Common myeloid progenitor, CD34-positive (primary cell): ENCODE measurements around the gene GSG1L.

Experiments used
- CTCF ChIA-PET: fragments of 350-600 bp; sonication (Branson Sonifier 250); formaldehyde crosslinking; loops from one replicate; lab custom pipeline; 2021; ENCODE audit warnings: antibody characterized with exemption; lab: Charles Lee
- POLR2A ChIA-PET: fragments of 350-600 bp; sonication (Branson Sonifier 250); formaldehyde crosslinking; loops from one replicate; lab custom pipeline; 2021; ENCODE audit warnings: antibody characterized with exemption; lab: Charles Lee
- DNase-seq, 3 donors: peaks; one replicate each; pipeline versions ENCODE4 v3.0.0 to v3.0.0-alpha.2; 2013
- H3K27ac ChIP-seq, 2 experiments: 1 replicate in 1 of 2; 2 replicates in 1 of 2; pipeline ENCODE4 v1.7.0; 2013; ENCODE audit warnings: inconsistent platforms in 2 of 2, low read length in 2 of 2, mild to moderate bottlenecking in 2 of 2, low read depth in 1 of 2, moderate library complexity in 1 of 2; ENCODE audit not compliant: severe bottlenecking in 2 of 2, insufficient read depth in 1 of 2, poor library complexity in 1 of 2
- H3K27me3 ChIP-seq, 5 experiments: replicated peaks in 2 of 5; 1 replicate in 3 of 5; 2 replicates in 2 of 5; pipeline versions ENCODE4 v1.6.1 to v1.7.0; 2013; ENCODE audit warnings: low read length in 4 of 5, mild to moderate bottlenecking in 2 of 5, moderate library complexity in 2 of 5, inconsistent platforms in 1 of 5; ENCODE audit not compliant: insufficient read depth in 5 of 5, control insufficient read depth in 4 of 5
- H3K36me3 ChIP-seq, 4 experiments: 1 replicate in 2 of 4; 2 replicates in 2 of 4; pipeline versions ENCODE4 v1.6.1 to v1.7.0; 2013; ENCODE audit warnings: low read length in 3 of 4, control low read depth in 1 of 4, mild to moderate bottlenecking in 1 of 4; ENCODE audit not compliant: control insufficient read depth in 4 of 4, insufficient read depth in 4 of 4
- H3K4me1 ChIP-seq, 4 experiments: 1 replicate in 3 of 4; 2 replicates in 1 of 4; pipeline versions ENCODE4 v1.6.1 to v1.7.1; 2013; ENCODE audit warnings: low read length in 3 of 4, mild to moderate bottlenecking in 3 of 4, control low read depth in 1 of 4, inconsistent platforms in 1 of 4, moderate library complexity in 1 of 4; ENCODE audit not compliant: control insufficient read depth in 4 of 4, insufficient read depth in 4 of 4; ENCODE audit errors: control extremely low read depth in 1 of 4
- H3K4me3 ChIP-seq, 7 experiments: 1 replicate in 4 of 7; 2 replicates in 3 of 7; pipeline versions ENCODE4 v1.5.1 to v1.7.0; 2013; ENCODE audit warnings: mild to moderate bottlenecking in 7 of 7, low read length in 6 of 7, moderate library complexity in 6 of 7, inconsistent platforms in 2 of 7, low read depth in 2 of 7, control low read depth in 1 of 7; ENCODE audit not compliant: insufficient read depth in 4 of 7, control insufficient read depth in 1 of 7; ENCODE audit errors: extremely low read depth in 1 of 7
- H3K9me3 ChIP-seq, 5 experiments: 1 replicate in 4 of 5; 2 replicates in 1 of 5; pipeline versions ENCODE4 v1.6.1 to v1.7.1; 2013; ENCODE audit warnings: low read length in 4 of 5, mild to moderate bottlenecking in 2 of 5, inconsistent platforms in 1 of 5, low read depth in 1 of 5, moderate library complexity in 1 of 5; ENCODE audit not compliant: control insufficient read depth in 4 of 5, insufficient read depth in 2 of 5; ENCODE audit errors: control extremely low read depth in 1 of 5
- WGBS: methylation state at CpG from one replicate; pipeline ENCODE4 v1.1.5; 2013; ENCODE audit not compliant: insufficient coverage; 5-methylcytosine and 5-hydroxymethylcytosine counted together

GSG1L gene

GRCh38 chr16:27764427-27764826 lies 299.1 kb downstream of the GSG1L start:
- H3K27ac ChIP-seq = no peak overlapping the region
- POLR2A ChIA-PET = no interaction called here
- H3K27me3 ChIP-seq = no peaks in the 10 kb centered on the region
- CTCF ChIA-PET = no interaction called here
- peaks cover 3 to 19% (median 11%) of the 10 kb centered on the region in 4 experiments for H3K4me1 ChIP-seq
- WGBS = 100% methylated on average over 3 of the region's 3 CpGs
- DNase-seq = no peak
- peaks cover 0 to 39% (median 29%) of the 10 kb centered on the region in 4 experiments for H3K36me3 ChIP-seq
- H3K9me3 ChIP-seq = peaks cover 3 to 10% (median 5%) of the 10 kb centered on the region in 5 experiments
- H3K4me3 ChIP-seq = no peak overlapping the region

- Histone ChIP-seq H3K36me3 (peaks cover 0 to 39% (median 23%) of the 10 kb centered on the region in 4 experiments), H3K4me3 (no peak overlapping the region), H3K27me3 (no peaks in the 10 kb centered on the region), H3K27ac (no peak overlapping the region), H3K4me1 (peaks cover 3 to 24% (median 13%) of the 10 kb centered on the region in 4 experiments), H3K9me3 (peaks cover 3 to 10% (median 5%) of the 10 kb centered on the region in 5 experiments)
- 100% methylated on average over 1 of the region's 3 CpGs for WGBS
- CTCF ChIA-PET = no interaction called here
- DNase-seq = no peak
- POLR2A ChIA-PET = no interaction called here
Measured at GRCh38 chr16:27762441-27762840, 301.1 kb downstream of the GSG1L start.

GRCh38 chr16:27761816-27762215 lies 301.7 kb downstream of the GSG1L start:
- Histone ChIP-seq H3K4me1 (peaks cover 3 to 24% (median 13%) of the 10 kb centered on the region in 4 experiments), H3K9me3 (peaks cover 3 to 10% (median 5%) of the 10 kb centered on the region in 5 experiments), H3K4me3 (no peak overlapping the region), H3K36me3 (peaks cover 0 to 39% (median 20%) of the 10 kb centered on the region in 4 experiments), H3K27me3 (no peaks in the 10 kb centered on the region), H3K27ac (no peak overlapping the region)
- WGBS = 93% methylated on average over 5 of the region's 7 CpGs
- DNase-seq = no peak
- CTCF ChIA-PET = no interaction called here
- POLR2A ChIA-PET = no interaction called here

- H3K4me1 ChIP-seq = peaks cover 5 to 28% (median 17%) of the 10 kb centered on the region in 4 experiments
- peaks cover 3 to 10% (median 5%) of the 10 kb centered on the region in 5 experiments for H3K9me3 ChIP-seq
- H3K27ac ChIP-seq = no peak overlapping the region
- no peak for DNase-seq
- H3K36me3 ChIP-seq = peaks cover 0 to 34% (median 18%) of the 10 kb centered on the region in 4 experiments
- POLR2A ChIA-PET = no interaction called here
- H3K4me3 ChIP-seq = no peak overlapping the region
- CTCF ChIA-PET = no interaction called here
- H3K27me3 ChIP-seq = no peaks in the 10 kb centered on the region
- WGBS = 91% methylated on average over 4 of the region's 4 CpGs
Measured at GRCh38 chr16:27760789-27761176, 302.7 kb downstream of the GSG1L start.

- no peak overlapping the region for H3K27ac ChIP-seq
- no peak overlapping the region for H3K4me3 ChIP-seq
- peaks cover 0 to 29% (median 19%) of the 10 kb centered on the region in 4 experiments for H3K36me3 ChIP-seq
- ChIA-PET POLR2A (no interaction called here), CTCF (interaction anchor here (2.0 kb wide), 1 partner anchor 10 kb away, joined by 5 read pairs; no protein-coding TSS in a partner anchor)
- peaks cover 3 to 10% (median 5%) of the 10 kb centered on the region in 5 experiments for H3K9me3 ChIP-seq
- peaks cover 5 to 28% (median 17%) of the 10 kb centered on the region in 4 experiments for H3K4me1 ChIP-seq
- 63% methylated on average over 11 of the region's 13 CpGs for WGBS
- no peaks in the 10 kb centered on the region for H3K27me3 ChIP-seq
- DNase-seq = peak in 2 of 3 donors; percentile 64 to 74
Measured at GRCh38 chr16:27759967-27760788, 303.3 kb downstream of the GSG1L start.

- H3K36me3 ChIP-seq = peaks cover 0 to 26% (median 19%) of the 10 kb centered on the region in 4 experiments
- WGBS = 91% methylated on average over 8 of the region's 9 CpGs
Measured at GRCh38 chr16:27759301-27759871, 304.1 kb downstream of the GSG1L start.

More at GRCh38 chr16:27759301-27759871, 304.1 kb downstream of the GSG1L start:
- ChIA-PET POLR2A (no interaction called here), CTCF (interaction anchor here (2.0 kb wide), 1 partner anchor 11 kb away, joined by 5 read pairs; no protein-coding TSS in a partner anchor)
- Histone ChIP-seq H3K9me3 (peaks cover under 1 to 6% (median 2%) of the 10 kb centered on the region in 5 experiments), H3K27ac (no peak overlapping the region), H3K4me1 (peaks cover 5 to 28% (median 17%) of the 10 kb centered on the region in 4 experiments), H3K4me3 (no peak overlapping the region), H3K27me3 (no peaks in the 10 kb centered on the region)
- DNase-seq = no peak
